GM18907 (cell line): ENCODE results near the gene TULP4.

Source experiments
- ATAC-seq: cut with Tn5 transposase; IDR thresholded peaks from one replicate; pipeline ENCODE4 v1.9.1; 2021; ENCODE audit warnings: mild to moderate bottlenecking, moderate library complexity; ENCODE audit not compliant: unreplicated experiment

TULP4 gene

DNA sequence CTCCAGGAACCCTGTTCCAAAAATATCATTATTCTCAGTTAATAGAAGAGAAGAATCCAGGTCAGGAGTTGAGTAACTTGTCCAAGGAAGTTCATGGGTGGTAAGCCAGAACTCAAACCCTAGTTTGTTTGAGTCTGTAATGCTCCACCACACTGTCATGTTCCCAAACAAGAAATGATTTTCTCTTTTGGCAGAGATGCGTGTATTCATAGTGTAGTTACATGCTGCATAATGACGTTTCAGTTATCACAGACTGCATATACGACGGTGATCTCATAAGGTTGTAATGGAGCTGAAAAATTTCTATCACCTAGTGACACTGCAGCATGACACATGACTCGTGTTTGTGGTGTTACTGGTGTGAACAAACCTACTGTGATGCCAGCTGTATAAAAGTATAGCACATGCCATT lies 102.6 kb downstream of the TULP4 start:
- ATAC-seq, result no peak

DNA sequence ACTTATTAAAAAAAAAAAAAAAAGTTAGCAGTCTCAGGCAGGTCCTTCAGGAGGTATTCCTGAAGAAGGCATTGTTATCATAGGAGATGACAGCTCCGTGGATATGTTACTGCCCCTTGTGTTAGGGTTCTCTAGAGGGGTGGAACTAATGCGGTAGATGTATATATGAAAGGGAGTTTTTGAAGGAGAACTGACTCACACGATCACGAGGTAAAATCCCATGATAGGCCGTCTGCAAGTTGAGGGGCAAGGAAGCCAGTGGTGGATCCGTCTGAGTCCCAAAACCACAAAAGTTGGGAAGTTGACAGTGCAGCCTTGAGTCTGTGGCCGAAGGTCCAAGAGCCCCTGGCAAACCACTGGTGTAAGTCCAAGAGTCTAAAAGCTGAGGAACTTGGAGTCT lies 103.4 kb downstream of the TULP4 start:
- no peak for ATAC-seq

DNA sequence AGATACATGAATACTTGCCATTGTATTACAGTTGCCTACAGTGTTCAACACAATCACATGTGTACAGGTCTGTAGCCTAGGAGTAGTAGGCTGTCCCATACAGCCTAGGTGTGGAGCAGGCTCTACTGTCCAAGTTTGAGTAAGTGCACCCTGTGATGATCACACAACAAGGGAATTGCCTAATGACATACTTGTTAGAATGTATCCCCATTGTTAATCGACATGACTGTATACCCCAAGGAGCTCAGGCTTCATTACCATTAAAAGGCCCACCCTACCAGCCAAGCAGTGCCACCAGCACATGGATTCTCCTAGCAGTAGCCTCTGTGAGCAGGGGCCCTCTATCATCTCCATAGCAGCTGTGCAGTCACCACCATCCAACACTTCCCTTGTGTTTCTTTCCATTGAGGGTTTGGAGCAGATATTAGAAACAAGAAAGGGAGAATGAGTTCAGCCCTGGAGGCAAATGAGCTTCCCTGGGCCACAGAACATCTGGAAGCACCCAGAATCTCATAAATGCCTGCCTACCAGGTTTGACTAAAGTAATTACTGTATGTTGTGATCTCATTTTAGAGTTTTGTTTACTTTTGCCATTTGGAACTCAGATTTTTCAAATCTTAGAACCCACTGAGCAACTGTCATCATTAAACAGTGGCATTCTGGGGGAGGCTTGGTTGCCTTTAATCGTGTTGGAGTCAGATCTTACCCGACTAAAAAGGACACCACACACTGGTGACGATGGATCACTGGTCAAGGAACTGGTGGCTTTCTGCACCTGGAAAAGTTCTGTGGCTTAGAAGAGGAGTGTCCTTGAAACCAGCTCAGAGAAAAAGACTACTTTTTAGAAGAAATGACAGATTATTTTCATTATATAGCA lies 104.9 kb downstream of the TULP4 start:
- ATAC-seq, result no peak

DNA sequence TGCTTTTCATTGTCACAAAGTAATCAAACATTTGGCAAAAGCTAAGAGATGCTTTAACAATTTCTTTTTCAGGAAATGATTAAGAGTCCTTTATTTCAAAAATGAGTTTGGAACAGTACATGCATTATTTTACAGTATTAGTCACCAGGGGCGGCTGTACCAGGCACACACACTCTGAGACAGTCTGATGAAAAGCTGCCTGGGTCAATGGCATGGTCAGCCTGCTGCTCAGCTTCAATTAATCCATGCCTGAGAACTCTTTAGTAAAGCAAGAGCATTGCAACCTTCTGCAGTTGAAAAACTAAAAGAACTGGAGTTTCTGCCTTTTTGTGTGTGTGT lies 105.5 kb downstream of the TULP4 start:
- ATAC-seq, result no peak

DNA sequence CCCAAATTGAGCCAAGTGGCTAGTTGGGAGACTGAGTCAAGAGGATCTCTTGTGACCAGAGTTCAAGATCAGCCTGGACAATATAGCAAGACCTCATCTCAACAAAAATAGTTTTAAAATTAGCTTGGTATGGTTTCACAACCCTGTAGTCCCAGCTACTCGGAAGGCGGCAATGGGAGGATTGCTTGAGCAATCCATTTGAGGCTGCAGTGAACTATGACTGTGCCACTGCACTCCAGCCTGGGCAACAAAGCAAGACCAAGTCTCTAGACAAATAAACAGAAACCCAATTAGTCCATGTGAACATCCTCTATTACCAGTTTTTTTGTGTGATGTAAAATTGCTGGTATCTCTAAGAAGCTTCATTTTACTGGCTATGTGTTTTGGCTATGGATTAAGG lies 106.2 kb downstream of the TULP4 start:
- ATAC-seq, result no peak

DNA sequence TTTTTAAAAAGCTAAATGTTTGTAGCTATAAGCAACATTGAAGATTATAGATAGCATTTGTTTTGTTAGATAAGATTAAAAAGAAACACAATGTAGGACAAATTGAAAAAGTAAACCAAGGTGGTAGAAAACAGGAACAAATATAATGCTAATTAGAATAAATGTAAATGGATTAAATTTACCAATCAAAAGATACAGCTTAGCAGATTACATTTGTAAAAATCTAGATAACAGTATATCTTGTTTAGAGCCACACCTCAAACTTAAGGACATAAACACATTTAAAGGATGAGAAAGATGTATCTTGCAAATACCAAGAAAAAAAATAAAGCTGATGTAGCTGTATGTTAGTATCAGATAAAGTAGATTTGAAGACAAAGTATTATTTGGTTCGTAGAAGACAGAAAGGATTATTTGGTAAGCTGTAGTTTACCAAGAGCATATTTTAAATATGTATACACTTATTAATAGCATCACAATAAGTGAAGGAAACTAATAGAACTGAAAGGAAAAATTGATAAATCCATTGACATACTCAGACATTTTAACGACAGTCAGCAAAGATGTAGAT lies 107.2 kb downstream of the TULP4 start:
- ATAC-seq, result no peak

DNA sequence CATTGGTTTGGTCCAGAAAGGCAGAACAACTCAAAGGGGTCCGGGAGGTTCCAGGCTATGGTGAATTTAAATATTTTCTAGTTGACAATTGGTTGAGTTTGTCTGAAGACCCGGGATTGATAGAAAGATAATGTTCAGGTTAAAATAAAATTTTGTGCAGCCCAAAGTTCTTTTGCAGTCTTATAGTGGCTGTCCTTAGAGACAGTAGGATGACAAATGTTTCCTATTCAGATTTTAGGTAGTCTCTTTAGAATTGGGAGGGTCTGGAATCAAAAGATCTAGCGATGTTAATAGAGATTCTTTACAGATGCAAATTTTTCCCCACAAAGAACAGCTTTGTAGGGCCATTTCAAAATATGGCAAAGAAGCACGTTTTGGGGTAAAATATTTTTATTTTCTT lies 109.1 kb downstream of the TULP4 start:
- ATAC-seq, result no peak

DNA sequence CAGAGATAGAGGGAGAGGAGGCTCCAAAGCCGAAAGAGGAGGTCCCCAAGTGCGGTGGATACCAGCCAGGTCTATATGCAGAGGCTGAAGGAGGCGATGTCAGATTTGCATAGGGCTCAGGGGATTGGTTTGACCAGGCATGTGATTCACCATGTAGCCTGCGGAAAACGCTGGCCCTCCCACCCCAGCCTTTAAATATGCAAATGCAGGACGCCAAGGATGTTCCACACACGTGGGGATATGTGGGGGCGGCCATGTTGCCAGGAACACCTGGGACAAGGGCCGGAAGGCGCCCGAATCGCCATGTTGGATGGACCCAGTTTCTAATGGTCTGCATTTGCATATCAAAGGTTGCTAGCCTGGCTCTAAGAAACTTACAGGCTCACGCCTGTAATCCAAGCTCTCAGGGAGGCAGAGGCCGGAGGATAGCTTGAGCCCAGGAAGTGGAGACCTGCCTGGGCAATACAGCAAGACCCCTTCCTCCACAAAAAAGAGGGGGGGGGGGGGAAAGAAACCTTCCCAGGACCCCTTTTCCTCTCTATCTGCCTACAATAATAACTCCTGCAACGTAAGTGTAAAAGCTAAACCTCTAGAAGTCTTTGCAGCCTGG lies 110.5 kb downstream of the TULP4 start:
- no peak for ATAC-seq

DNA sequence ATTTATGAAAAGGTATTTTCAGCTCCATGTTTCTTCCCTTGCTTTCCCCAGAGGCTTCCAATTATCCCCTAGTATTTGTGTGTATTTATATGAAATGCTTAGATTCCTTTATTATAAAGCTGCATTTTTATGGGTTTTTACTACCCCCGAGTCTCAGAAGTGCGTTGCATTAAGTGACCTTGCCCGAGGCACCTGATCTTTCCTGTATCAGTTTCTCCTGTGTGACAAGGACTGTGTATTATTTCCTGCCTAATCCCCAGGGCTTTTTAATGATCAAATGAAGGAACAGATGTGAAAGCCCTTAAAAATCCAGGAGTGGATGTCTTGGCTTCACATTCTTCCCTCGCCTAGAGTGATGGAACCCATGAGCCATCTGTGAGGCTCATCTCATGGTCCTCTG lies 118.8 kb downstream of the TULP4 start:
- no peak for ATAC-seq

DNA sequence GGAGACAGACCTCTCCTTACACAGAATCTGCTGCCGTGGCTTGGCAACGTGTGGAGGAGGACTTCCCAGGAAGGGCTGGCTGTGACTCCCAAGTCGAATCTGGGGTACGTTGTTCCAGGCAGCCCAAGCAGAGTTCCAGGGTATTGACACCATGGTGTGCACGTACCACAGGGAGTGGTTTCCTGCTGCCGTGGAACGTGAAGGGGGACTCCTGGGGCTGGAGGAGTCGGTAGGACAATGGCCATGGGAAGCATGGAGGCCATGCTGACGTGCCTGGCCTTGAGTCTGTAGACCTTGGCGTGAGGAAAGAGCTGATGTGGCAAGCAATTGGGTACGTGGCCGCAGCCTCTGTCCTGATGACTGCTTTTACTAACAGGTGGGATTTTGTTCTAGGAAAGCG lies 119.3 kb downstream of the TULP4 start:
- no peak for ATAC-seq

DNA sequence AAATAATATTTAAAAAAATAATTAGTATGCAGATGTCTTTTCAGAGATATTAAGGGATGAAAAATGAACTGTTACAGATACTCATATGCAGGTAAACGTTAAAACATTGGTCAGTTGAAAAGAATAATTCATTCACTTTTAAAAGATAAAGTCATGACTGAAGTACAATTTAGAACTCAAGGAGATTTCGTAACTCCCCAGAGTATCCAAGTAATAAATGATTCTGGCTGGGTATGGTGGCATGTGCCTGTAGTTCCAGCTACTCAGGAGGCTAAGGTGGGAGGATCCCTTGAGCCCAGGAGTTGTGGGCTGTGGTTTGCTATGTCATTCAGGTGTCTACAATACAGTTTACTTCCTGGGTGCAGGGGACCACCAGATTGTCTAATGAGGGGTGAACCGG lies 125.3 kb downstream of the TULP4 start:
- no peak for ATAC-seq

DNA sequence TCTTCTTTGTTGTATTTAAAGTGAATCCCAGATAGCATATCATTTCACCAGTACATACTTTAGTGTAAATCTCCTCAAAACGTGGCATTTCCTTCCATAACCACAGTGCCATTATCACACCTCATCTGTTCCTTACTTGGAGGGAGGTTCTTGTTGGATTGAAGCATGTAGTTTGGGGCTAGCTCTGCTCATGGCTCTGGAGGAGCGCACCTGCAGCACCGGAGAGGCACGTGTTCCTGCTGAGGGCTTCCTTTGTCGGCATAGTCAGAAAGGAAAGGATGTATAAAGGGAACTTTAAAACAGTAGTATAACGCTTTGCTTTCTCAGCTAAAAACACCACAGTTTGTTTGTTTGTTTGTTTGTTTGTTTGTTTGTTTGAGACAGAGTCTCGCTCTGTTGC lies 126.0 kb downstream of the TULP4 start:
- no peak for ATAC-seq

DNA sequence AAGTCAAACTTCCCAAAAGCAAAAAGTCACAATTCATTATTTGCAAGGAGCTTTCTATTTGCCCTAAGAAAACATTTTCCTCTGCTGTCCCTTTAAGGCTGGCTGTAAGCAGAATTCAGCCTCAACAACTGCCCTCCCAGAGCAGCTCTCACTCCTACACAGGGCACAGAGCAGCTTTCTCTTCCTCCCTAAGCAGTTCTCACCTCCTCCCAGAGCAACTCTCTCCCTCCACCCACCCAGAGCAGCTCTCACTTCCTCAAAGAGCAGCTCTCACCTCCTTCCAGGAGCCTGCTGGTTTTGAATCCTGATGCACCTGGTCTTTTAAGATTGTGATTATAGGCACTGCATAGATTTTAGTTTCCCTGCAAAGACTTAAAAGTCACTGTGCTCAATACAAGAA lies 127.0 kb downstream of the TULP4 start:
- peak; percentile 86 for ATAC-seq

DNA sequence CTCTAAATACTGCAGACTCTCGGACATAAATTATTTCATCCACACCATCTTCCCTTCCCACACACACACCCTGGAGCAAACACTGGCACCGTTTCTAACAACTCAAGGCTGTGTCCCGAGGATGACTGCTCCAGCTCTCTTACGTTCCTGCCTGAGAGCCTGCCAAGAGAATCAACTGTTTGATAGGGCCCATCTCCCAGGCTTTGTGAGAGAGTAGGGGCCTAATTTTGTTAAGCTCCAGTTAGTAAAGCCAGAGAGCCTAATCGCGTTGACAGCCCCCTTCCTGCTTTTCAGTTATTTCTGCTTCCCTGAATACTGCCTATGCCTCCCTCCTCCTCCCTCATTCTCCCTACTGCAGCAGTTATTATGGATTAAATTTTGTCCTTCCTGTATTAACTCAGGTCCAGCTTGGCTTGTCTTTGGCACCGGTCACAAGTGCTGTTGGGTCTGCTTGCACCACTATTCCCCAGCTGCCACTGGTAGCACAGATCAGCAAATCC lies 129.5 kb downstream of the TULP4 start:
- ATAC-seq, result no peak

DNA sequence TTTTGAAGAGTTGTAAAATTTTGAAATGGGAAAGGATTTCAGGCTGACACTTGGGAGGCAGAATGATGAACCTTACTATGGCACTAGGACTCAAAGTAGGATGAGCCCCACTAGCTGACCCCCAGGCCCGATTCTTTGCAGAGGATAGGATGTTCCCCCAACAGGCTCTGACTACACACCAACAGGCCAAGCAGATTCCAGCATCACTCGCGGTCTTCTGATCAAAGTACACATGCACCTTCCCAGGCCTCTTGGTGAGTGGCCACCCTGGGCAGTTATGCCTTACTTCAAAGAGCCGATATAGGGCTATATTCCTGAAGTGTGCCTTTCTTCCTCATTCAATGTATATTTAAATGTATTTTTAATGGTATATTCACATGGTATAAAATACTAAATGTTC lies 130.0 kb downstream of the TULP4 start:
- no peak for ATAC-seq

DNA sequence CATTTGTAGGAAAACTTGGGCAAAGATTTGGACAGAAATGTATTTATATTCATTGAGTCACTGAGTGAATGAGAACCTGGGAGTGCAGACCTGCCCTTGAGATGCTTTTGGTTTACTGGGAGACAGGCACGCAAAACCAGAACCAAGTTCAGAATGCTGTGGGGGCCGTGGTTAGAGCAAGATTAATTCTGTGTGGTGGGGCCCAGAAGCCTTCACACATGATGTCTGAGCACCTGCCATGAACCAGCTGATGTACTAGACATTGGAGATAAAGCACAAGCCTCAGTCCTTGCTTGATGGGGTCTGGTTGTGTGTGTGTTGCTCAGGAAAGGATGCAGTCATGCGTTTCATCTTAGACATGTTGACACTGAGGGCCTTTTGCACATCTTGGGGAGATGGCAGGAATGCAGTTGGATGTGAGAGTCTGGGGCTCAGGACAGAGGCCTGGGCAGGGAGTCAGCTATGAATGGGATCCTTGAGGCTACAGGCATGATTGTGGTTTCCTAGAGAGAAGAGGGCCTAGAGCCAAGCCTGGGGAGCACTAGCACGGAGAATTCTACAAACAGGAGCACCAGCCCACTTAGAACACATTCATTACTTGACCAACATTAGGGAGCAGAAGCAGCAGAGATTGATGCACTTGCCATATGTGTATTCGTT lies 133.3 kb downstream of the TULP4 start:
- no peak for ATAC-seq

DNA sequence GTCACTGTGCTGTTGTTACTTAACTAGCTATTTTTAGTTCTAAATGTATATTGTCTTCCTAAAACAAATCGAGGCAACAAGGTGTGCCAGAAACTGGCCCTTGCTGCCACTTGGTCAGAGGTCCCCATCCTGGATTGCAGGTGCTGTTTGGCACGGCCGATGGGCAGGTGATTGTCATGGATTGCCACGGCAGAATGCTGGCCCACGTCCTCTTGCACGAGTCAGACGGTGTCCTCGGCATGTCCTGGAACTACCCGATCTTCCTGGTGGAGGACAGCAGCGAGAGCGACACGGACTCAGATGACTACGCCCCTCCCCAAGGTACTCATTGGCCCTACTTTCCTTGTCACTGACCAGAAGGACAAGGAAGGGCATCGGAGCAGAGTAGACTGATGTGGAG lies 136.6 kb downstream of the TULP4 start:
- no peak for ATAC-seq

DNA sequence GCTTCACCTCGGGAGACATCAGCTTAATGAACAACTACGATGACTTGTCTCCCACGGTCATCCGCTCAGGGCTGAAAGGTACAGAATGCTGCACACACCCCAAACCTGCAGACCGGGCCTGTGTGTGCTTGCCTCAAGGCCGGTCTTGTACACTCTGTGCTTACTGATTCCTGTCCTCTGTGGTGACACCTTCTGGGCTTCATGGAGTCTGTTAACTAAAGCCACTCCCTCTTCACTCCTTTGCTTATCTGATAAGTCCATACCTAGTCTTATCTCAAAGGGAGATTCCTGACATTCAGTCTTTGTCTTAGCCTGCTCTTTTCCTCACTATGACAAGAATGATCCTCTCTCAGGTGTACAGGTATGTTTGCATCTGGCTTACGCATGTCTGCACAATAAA lies 139.9 kb downstream of the TULP4 start:
- no peak for ATAC-seq

DNA sequence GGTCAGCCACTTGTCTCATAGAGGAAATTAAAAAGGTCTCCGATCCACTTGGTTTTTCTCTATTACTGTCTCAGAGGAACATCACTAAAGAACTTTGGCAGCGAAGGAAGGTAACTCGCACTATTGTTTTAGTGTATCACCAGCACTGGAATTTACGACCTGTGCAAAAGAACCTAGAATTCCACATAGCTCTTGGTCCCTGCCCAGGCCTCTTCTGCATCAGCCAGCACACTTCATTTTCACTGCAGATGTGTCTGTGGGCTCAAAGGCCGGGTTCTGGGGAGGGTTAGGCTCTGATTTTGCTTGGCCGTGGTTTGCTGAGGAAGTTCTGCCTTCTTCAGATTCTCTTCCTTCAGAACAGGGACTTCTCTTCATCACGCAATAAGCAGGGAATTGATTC lies 144.9 kb downstream of the TULP4 start:
- ATAC-seq, result no peak

DNA sequence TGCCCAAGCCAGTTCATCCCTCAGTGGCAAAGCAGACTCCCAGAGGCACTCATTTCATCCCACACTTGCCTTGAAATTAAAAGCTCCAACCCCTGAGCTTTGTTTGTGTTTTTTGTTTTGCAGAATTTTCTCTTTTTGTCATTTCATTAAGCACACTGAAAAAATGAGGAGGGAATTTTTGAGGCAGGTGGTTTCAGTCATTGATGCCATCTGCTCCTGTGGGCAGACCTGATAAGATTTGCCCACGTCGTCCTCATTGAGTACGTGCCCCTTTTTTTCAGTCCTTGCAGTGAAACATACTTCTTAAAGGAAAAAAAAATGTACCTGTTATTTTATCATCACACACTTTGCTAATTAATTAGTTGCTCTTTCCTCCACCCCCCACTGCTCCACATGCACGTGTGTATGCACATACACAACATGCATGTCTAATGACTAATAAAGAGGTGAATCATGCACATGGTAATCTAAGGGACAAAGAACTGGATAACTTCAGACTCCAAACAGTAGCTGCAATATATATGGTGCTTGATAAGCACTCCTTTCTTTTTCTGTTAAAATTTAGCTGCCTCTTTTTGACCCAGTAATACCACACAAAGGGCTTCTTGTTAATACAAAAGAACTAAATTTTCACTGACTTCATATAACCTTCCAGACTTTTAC lies 145.5 kb downstream of the TULP4 start:
- no peak for ATAC-seq

DNA sequence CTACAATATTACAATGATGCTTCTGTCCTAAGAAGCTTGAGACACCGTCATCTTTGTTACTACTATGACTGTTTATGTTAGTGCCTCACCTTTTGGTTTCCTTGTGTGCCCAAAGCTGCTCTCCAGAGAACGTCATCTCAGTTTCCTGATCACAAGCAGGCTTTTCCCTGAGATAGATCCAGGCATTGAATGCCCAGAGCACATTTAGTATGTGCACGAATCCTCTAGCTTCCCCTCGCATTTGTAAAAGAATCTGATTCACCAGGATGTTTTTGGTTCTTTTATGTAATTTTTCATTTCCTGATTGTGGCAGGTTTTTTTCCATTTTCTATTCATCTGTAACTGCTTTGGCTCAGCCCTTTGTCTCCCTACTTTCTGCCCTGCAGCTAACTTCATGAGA lies 147.5 kb downstream of the TULP4 start:
- ATAC-seq, result no peak
